Placental pericyte (primary cell): Measurements from ENCODE around the gene MAST1. TPM values are rescaled to one million over a fixed set of nuclear protein-coding genes. Genes with fewer than 3 reads are reported as not detected.

Experiments used
- small RNA-seq: library from RNA; depleted of rRNA; stranded (forward); fragments of <200 nt; gene quantifications from one replicate; pipeline ENCODE3, GENCODE V24; 2012; ENCODE audit warnings: low replicate concordance
- total RNA-seq: library from RNA; depleted of rRNA; stranded (reverse); fragments of >200 nt; gene quantifications from 2 replicates; pipeline ENCODE4 v1.2.3, GENCODE V29; 2012

MAST1 gene
- not detected in 2 replicates for total RNA-seq

DNA sequence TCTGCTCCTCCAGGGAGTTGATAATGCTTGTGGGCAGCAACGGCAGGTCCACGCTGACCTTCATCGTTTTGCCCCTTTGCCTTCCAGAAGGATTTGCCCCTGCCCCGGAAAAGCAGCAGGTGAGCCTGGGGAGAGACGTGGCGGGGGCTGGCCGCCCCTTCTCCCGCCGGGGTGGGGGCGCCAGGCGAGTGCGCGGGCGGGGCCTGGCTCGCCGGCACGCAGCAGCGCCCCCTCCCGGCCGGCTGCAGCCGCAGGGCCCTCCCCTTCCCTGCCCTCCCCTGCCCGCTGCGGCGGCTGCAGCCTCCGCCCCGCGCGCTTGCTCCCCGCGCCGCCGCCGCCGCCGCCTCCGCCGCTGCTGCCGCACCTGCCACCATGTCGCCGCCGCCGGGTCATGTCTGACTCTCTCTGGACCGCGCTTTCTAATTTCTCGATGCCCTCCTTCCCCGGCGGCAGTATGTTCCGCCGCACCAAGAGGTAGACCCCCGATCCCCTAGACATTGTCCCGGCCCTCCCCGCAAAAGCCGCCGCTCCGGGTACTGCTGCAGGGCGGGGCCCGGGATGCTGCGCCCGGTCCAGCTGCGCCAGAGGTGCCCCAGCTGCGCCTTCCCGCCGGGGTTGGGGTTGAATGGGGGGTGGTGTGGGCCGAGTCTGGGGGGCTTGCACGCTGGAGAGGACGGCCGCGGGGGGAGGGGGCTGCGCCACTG, at the start of gene MAST1:
TSS of gene MAST1 (plus strand) at position 334 of the 704 bp plus-strand sequence. CDS start at position 392, 58 bp downstream.

GRCh38 chr19:12791345-12792050, 46.8 kb upstream of the MAST1 start, which contains the start of gene JUNB:
Gene JUNB (plus strand): TSS chr19:12791486. CDS start chr19:12791772, 286 bp downstream.

GRCh38 chr19:12801466-12802266, 36.6 kb upstream of the MAST1 start, which contains the start of the genes PRDX2 and THSD8:
Gene PRDX2 (minus strand): TSS chr19:12801800. CDS start chr19:12801261, 539 bp downstream.
Gene THSD8 (plus strand): TSS chr19:12802069. CDS start chr19:12802072, 3 bp downstream.

DNA sequence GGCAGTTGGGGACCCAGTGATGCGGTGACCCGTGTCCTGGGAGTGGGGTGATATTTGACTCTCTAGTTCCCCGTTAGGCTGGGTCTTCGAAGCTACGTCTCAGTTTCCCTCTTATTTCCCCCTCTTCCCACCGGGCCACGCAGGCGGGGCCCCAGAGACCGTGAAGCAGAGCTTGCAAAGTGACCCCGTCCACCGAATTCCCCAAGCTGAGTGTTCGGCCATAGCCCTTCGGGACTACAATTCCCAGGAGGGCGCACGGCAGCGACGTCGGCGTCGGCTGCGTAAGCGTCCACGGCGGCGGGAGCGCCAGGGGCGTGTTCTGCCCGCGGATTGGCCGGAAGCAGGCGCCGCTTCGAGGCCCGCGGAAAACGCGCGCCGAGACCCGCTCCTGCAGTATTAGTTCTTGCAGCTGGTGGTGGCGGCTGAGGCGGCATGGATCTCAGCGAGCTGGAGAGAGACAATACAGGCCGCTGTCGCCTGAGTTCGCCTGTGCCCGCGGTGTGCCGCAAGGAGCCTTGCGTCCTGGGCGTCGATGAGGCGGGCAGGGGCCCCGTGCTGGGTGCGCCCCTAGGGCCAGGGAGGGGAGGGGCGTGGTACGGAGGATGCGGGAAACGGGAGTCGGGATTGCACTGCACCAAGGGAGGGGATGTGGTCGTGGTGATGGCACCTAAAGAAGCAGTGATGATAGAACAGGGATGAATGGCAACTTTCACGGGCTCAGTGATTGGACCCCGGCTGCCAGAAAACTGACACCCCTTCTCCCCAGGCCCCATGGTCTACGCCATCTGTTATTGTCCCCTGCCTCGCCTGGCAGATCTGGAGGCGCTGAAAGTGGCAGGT, 31.9 kb upstream of the MAST1 start, which contains the start of gene RNASEH2A:
TSS of gene RNASEH2A (plus strand) at position 343 of the 840 bp plus-strand sequence. CDS start at position 433, 90 bp downstream.

DNA sequence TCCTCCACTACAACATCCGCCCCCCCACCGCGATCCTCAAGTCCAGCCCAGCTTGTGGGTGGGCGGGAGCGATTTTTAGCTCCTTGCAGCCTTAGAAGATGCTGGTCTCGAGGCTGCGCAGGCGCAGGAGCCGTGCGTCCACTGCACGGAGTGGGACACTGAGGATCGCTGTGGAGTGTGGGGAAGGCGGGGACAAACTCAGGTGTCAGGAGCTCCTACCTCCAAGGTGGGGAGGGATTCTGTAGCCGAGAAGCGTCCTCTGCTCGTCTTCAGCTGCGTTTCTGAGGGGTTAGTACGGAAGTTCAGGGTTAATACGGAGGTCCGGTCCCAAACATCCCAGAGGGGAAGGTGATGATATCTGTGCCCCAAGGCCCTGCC, 3.8 kb upstream of the MAST1 start, which contains the start of gene RTBDN:
TSS of gene RTBDN (minus strand) at position 14 of the 378 bp plus-strand sequence. CDS start 4,600 bp downstream, outside the sequence.

DNA sequence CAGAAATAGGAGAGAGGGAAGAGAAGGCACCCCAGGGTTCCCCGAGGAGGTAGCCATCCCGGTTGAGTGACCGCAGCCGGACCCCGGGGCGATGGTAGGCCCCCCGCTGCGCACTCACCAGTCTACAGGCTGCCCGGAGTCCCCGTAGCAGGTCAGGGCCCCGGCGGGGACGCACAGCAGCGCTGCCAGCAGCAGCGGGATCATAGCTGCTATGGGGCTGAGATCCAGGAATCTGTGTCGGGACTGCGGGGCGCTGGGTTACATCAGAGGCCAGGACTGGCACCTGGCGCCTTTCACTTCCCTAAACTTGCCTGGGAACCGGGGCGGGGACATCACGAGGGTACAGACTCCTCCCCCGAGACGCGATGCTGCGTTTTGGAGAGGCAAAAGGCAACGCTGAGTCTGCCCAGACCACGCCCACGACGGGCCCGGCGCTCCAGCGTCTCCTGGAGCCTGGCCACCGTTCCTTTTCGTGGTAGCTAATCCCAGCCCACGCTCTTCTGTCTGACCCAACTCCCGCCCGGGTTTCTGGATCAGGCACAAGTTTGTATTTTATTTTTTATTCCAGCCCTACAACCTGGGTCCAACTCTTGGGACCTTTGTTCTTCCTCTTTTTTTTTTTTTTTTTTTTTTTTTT, 43.0 kb downstream of the MAST1 start, which contains the start of gene DNASE2:
TSS of gene DNASE2 (minus strand) at position 278 of the 637 bp plus-strand sequence. CDS start at position 204, 74 bp downstream.

DNA sequence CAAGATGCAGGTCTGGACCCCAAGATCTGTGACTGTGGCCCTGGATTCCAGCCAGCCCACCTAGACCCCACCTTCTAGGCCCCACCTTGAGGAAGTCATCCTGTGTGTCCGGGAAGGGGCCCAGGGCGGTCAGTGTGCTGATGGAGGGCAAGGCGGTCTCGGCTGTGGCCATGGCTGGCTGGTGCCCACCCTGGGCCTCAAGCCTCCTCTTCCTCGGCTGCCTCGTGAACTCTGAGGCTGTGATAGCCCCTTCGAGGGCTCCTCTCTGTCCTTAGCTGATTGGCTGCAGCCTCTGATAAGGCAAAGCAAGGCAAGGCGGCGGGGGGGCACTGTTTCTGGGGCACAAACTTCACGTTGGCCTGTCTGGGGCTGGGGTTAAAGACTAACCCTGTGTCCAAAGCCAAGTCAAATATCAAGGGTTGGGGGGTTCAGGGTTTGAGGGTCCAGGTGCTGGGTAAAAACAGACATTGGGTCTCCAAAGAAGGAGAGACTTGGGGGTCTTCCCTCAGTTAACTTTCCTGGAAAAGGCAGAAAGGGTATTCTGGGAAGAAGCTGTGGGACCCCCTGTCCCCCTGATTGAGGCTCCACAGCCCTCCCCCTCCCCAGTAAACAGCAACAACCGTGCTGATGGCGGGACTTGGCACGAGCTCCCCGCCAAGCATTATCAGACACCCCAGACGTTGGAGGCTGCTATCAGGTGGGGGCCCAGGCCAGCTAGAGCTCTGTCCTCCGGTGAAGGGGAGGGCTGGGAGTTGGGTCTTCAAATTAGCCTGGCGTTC, 48.8 kb downstream of the MAST1 start, which contains the start of gene KLF1:
TSS of gene KLF1 (minus strand) at position 233 of the 779 bp plus-strand sequence. CDS start at position 172, 61 bp downstream.

DNA sequence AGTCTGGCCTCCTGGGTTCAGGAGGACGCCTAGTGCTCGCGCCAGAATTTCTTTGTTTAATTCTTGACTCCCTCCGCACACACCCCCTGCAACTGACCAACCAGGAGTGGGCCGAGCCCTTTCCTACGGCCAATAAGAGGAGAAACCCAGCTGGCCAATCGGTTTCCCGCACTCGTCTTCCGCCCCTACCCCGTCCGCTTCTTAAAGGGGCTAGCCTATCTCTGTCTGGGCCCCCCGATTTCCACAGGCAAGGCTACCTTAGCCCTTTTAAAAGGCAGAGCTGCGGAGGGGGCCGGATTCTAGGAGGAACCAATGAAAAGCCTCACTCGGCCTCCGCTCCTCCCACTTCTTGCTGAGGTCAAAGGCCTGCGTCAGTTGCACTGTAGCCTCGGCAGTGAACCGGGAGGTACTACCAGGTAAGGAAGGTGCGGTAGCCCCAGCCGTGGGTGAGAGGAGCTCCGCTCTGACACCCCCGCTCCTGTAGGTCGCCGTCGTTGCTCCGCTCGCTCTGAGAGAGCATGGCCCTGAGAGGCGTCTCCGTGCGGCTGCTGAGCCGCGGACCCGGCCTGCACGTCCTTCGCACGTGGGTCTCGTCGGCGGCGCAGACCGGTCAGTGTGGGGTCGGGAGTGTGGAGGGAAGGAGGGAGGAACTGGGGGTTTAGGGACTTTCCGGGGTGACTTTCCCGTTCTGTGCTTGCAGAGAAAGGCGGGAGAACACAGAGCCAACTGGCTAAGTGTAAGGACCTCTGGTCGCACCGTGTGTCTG, 52.7 kb downstream of the MAST1 start, which contains the start of gene GCDH:
TSS of gene GCDH (plus strand) at position 374 of the 766 bp plus-strand sequence. CDS start at position 519, 145 bp downstream.

Small RNAs within 50 kb of the gene (small RNA-seq; reads per million reads assigned to genes)
- 0.13 reads per million for gene MIR5695
- gene MIR6794: not detected

Other genes with a start within 250 kb of the MAST1 start
- gene ZNF490, start 227.7 kb upstream of the MAST1 start, total RNA-seq: 8.5 and 9.6 TPM in 2 replicates
- 13.6 and 15.2 TPM in 2 replicates for gene ZNF791, start 227.6 kb upstream of the MAST1 start, total RNA-seq
- gene MAN2B1, start 171.8 kb upstream of the MAST1 start, total RNA-seq: 40.5 and 48.8 TPM in 2 replicates
- 5.5 and 6.0 TPM in 2 replicates for gene WDR83, start 171.7 kb upstream of the MAST1 start, total RNA-seq
- gene DHPS, start 156.6 kb upstream of the MAST1 start, total RNA-seq: 62.4 and 78.0 TPM in 2 replicates
- gene GNG14, start 150.5 kb upstream of the MAST1 start, total RNA-seq: not detected in 2 replicates
- gene FBXW9, start 141.9 kb upstream of the MAST1 start, total RNA-seq: 10.3 and 12.2 TPM in 2 replicates
- 45.1 and 73.3 TPM in 2 replicates for gene TNPO2, start 114.6 kb upstream of the MAST1 start, total RNA-seq
- 142 and 218 TPM in 2 replicates for gene TRIR, start 103.8 kb upstream of the MAST1 start, total RNA-seq
- gene GET3, start 101.0 kb upstream of the MAST1 start, total RNA-seq: 88.0 and 105 TPM in 2 replicates
- not detected in 2 replicates for gene BEST2, start 86.7 kb upstream of the MAST1 start, total RNA-seq
- 13.3 and 14.2 TPM in 2 replicates for gene HOOK2, start 63.0 kb upstream of the MAST1 start, total RNA-seq
- gene JUNB, start 47.0 kb upstream of the MAST1 start, total RNA-seq: 187 and 191 TPM in 2 replicates
- 188 and 197 TPM in 2 replicates for gene PRDX2, start 36.7 kb upstream of the MAST1 start, total RNA-seq
- not detected in 2 replicates for gene THSD8, start 36.4 kb upstream of the MAST1 start, total RNA-seq
- gene RNASEH2A, start 31.9 kb upstream of the MAST1 start, total RNA-seq: 4.4 and 45.4 TPM in 2 replicates
- not detected in 2 replicates for gene RTBDN, start 3.9 kb upstream of the MAST1 start, total RNA-seq
- gene DNASE2, start 42.9 kb downstream of the MAST1 start, total RNA-seq: 11.5 and 37.2 TPM in 2 replicates
- gene KLF1, start 48.7 kb downstream of the MAST1 start, total RNA-seq: not detected in 2 replicates
- gene GCDH, start 52.6 kb downstream of the MAST1 start, total RNA-seq: 32.4 and 35.7 TPM in 2 replicates
- 0.22 TPM in 1 of 2 replicates, not detected in the other for gene SYCE2, start 80.8 kb downstream of the MAST1 start, total RNA-seq
- gene FARSA, start 95.2 kb downstream of the MAST1 start, total RNA-seq: 98.8 and 109 TPM in 2 replicates
- 1,645 and 6,576 TPM in 2 replicates for gene CALR, start 100.1 kb downstream of the MAST1 start, total RNA-seq
- gene RAD23A, start 107.3 kb downstream of the MAST1 start, total RNA-seq: 93.7 and 179 TPM in 2 replicates
- 15.8 and 19.3 TPM in 2 replicates for gene GADD45GIP1, start 118.7 kb downstream of the MAST1 start, total RNA-seq
- 0.14 TPM in 1 of 2 replicates, not detected in the other for gene DAND5, start 131.1 kb downstream of the MAST1 start, total RNA-seq
- 37.2 and 41.9 TPM in 2 replicates for gene NFIX, start 157.0 kb downstream of the MAST1 start, total RNA-seq